GM18498 (cell line): Measurements from ENCODE around the gene TGIF2.
"Not testable (repeated sequence)": the region's sequence is repeated elsewhere in the genome, so short reads cannot be mapped to it uniquely, and the experiment has no call there.

ENCODE experiments used
- ATAC-seq: cut with Tn5 transposase; IDR thresholded peaks from one replicate; pipeline ENCODE4 v1.9.1; 2021; ENCODE audit warnings: mild to moderate bottlenecking, moderate library complexity; ENCODE audit not compliant: unreplicated experiment

The TGIF2 gene

GRCh38 chr20:36611625-36612024 is 38.2 kb downstream of the TGIF2 start:
- ATAC-seq = no peak

- ATAC-seq = no peak
Observed at GRCh38 chr20:36613974-36614373, 40.6 kb downstream of the TGIF2 start.

- no peak for ATAC-seq
Observed at GRCh38 chr20:36614781-36615557, 41.6 kb downstream of the TGIF2 start.

DNA sequence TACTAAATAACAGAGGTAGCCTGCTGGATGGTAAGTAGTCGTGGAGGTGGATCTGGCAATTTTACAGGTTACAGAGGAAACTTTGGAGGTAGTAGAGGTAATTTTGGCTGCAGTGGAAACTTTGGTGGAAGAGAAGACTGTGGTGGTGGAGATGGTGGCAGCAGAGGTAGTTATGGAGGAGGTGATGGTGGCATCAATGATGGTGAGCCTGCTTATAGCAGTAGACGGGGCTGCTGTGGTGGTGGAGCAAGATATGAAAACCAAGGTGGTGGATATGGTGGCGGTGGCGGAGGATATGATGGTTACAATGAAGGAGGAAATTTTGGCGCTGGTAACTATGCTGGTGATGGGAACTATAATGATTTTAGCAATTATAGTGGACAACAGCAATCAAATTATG is 47.5 kb downstream of the TGIF2 start:
- no peak for ATAC-seq

- ATAC-seq = no peak
Observed at GRCh38 chr20:36623444-36623843, 50.0 kb downstream of the TGIF2 start.

DNA sequence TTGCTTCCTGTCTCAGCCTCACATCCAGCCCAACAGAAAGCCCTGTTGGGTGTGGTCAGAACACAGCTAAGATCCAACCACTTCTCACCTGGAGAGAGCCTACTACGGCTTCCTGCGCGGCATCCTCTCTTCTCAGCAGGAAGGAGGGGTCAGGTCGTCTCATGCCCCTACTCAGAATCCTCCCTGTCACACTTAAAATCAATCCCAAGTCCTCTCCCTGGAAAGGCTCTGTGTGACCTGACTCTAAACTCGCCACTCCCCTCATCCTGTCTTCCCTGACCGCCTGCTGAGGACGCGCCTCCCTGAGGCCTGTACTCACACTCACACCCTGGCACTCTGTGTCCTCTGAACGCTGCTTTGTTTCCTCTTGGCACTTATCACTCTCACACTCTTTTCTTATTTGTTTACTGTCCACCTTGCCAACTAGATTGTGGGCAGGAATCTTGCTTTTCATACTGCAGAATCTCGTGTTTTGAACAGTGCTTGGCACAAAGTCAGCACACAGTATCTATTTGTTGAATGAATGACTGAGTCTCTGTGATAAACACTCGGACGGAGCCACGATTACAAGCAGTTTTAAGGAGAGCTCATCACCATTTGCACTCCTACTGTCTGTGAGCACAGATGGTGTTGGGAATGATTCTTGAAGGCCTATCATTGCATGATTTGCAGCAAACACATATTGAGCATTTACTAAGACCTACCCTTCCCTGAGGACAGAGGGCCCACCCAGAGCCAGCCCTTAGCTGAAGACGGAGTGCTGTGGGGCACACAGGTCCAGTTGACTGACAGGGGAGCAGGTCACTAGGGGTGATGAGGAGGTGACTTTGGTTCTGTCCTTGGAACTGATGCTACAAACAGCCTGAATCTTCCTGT is 50.9 kb downstream of the TGIF2 start:
- ATAC-seq = no peak

DNA sequence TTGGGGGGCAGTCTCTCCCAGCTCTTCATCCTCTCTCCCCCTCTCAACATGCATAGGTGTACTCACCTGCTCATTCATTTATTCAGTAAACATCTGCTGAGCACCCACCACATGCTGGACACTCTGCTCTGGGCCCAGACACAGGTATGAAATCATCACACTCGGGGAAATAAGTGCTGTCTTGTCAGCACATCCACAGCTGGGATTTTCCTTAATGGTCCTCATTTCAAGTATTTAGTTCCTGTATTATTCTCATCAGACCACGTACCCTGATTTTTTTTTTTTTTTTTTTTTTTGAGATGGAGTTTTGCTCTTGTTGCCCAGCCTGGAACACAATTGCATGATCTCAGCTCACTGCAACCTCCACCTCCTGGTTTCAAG is 51.5 kb downstream of the TGIF2 start:
- ATAC-seq = no peak

DNA sequence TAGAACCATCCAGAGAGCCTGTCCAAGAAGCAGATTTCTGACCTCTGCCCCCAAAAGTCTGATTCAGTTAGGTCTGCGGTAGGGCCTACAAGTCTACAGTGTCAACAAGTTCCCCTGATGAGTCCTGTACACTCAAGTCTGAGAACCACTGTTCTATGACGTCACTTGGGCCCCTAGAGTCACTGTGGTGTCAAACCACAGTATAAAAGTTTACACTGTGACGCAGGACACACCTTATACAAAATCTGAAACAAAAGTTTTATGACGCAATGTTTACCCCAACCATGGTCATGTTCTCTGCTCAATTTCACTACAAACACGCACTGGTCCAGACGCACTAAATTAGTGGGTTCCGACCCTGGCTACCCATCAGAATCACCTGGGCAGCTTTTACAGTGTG is 54.7 kb downstream of the TGIF2 start:
- ATAC-seq = no peak

DNA sequence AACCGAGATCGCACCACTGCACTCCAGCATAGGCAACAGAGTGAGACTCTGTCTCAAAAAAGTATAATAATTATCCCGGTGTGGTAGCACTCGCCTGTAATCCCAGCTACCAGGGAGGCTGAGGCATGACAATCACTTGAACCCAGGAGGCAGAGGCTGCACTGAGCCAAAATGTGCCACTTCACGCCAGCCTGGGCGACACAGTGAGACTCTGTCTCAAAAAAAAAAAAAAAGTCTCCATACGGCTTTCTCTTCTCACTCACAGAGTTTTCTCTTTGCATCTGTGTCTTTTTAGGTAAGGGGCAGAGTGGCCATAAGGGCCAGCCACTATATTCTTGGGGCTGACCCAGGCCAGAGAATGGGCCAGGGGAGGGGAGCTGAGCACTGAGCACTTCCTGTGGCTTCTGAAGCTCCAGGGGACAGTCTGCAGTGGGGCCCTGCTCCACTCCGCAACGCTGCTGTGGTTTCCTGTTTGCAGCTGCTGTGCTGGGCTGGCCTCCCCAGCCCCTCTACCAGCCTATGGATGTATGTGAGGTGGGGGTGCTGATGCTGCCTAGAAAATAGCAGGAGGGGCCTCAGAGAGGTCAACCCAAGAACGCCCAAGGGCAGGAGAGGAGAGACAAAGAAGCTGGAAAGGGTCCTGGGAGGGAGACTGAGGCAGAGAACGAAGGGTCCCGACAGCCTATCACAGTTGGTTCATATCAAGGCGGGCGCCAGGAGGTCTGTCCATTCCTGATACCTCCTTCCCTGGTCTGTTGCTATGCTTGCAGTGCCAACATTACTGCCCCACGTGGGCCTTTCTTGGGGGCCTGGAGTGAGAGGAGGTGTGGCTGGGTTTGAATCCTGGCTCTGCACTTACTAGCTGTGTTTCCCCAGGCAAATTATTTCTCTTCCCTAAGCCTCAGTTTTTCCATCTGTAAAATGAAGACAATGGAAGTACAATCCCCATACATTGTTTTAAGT is 56.6 kb downstream of the TGIF2 start:
- ATAC-seq = no peak

GRCh38 chr20:36631646-36632045 is 58.2 kb downstream of the TGIF2 start:
- no peak for ATAC-seq

- ATAC-seq = no peak
Observed at GRCh38 chr20:36632147-36632486, 58.7 kb downstream of the TGIF2 start.

DNA sequence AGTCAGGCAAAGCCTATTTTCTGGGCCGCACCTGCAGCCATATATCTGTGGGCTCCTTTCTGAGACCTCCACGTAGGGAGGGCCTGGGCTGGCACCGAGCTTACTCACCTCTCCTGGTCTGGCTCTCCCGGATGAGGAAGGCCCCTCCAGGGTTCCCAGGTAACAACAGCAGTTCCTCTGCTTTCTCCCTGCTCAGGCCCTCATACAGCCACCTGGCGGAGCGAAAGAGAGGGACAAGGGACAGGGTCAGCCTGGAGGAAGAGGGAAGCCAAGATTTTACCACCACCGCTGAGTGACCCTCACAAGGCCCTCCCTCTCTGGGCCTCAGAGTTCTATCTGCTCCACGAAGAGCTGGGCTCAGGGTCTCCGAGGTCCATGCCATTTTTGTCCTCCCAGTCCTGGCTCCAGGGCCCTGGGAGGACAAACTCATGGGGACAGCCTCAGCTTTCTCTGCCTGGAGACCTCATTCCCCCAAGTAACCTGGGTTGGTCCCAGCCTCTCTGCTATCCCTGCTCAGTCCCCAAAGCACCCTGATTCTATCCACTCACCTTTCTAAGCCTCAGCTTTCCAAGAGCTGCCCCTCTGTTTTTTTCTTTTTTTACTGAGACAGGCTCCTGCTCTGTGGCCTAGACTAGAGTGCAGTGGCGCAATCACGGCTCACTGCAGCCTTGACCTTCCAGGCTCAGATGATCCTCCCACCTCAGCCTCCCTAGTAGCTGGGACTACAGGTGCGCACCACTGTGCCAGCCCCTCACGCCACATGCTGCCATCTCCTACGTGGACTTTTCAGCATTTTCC is 59.3 kb downstream of the TGIF2 start:
- ATAC-seq = no peak

DNA sequence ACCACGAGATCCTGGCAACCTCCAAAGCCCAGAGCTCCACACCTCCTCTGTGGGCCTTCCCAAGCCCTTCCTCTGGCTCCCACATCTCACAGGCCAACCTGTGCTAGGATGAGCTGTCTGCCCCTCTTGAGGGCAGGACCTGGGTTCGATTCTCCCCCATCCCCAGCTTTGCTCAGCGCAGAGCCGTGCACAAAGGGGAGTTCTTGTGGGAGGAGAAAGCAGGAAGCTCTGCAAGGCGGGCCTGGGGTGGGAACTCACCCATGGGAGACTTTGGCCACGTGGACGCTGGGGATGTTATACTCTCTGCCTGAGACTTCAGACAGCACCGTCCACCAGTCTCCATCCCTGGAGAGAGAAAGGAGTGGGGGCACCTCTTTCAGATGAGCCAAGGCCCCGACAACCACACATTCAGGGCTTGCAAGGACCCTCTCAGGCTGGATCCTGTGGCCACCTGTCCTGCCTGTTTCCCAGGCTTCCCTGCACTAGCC is 59.9 kb downstream of the TGIF2 start:
- ATAC-seq = no peak

DNA sequence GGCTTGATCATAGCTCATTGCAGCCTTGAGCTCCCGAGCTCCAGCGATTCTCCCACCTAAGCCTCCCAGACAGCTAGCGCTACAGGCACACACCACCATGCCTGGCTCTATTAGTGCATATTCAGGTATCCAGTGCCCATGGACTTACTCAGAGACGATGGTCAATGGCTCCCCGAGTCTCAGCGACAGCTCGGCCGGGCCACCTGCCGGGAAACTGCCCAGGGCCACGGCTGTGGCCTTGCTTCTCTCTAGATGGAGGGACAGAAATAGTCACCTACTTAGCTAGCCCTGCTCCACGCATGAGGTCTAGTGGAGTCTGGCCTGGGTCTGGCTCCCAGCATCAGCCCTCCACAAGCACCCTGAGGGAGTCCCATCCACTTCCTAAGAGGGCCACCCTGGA is 60.9 kb downstream of the TGIF2 start:
- no peak for ATAC-seq

- not testable (repeated sequence) for ATAC-seq
Observed at GRCh38 chr20:36638876-36639400, 65.5 kb downstream of the TGIF2 start.

DNA sequence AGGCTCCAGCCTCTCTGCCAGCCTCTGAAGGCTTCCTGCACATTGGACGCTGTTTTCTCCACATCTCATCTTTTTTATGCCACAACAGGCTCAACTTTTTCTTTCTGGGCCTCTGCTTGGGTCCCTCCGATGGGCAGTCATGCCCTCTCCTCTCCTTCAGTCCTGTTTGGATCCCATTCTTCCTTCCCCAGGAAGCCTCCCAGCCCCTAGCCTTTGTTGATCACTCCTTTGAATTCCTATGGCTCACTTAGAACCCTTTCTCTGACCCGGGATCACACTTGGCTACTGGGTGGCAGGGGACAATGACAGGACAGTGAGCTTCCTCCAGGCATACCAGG is 68.1 kb downstream of the TGIF2 start:
- ATAC-seq = no peak

DNA sequence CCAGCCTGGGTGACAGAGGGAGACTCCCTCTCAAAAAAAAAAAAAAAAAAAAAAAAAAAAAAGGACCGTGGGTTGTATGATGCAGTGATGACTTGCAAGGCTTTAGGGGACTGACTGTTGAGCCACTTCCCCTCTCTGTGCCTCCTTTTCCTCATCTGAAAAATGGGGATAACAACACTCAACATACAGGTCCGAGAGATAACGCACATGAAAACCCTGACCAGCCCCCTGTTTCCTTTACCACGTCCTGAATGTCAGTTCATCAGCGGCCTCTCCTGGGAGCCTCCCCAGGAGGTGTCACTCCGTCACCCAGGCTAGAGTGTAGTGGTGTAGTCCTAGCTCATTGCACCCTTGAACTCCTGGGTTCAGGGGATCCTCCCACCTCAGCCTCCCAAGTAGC is 68.7 kb downstream of the TGIF2 start:
- no peak for ATAC-seq
